Embryonic facial prominence (tissue), 1 donor: Measurements from ENCODE around the gene ARFIP1.
"Not testable (repeated sequence)": the region's sequence is repeated elsewhere in the genome, so short reads cannot be mapped to it uniquely, and the experiment has no call there.

Source experiments
- DNase-seq: peaks from one replicate; pipeline ENCODE4 v3.0.0-alpha.2; 2016; ENCODE audit errors: extremely low spot score

Gene ARFIP1

GRCh38 chr4:152843481-152844090 lies 63.8 kb downstream of the ARFIP1 start:
- DNase-seq, result no peak

- DNase-seq, result no peak
Observed at GRCh38 chr4:152847376-152847775, 67.6 kb downstream of the ARFIP1 start.

- no peak for DNase-seq
Observed at GRCh38 chr4:152848508-152848907, 68.8 kb downstream of the ARFIP1 start.

GRCh38 chr4:152849350-152849749 lies 69.6 kb downstream of the ARFIP1 start:
- DNase-seq, result no peak

GRCh38 chr4:152850377-152850776 lies 70.6 kb downstream of the ARFIP1 start:
- no peak for DNase-seq

GRCh38 chr4:152851226-152851625 lies 71.5 kb downstream of the ARFIP1 start:
- DNase-seq, result no peak

GRCh38 chr4:152853293-152853692 lies 73.5 kb downstream of the ARFIP1 start:
- DNase-seq, result no peak

- DNase-seq, result not testable (repeated sequence)
Observed at GRCh38 chr4:152854016-152854415, 74.3 kb downstream of the ARFIP1 start.

GRCh38 chr4:152856960-152857359 lies 77.2 kb downstream of the ARFIP1 start:
- no peak for DNase-seq

GRCh38 chr4:152858934-152859333 lies 79.2 kb downstream of the ARFIP1 start:
- DNase-seq, result no peak

- no peak for DNase-seq
Observed at GRCh38 chr4:152860046-152860445, 80.3 kb downstream of the ARFIP1 start.

GRCh38 chr4:152862608-152863007 lies 82.9 kb downstream of the ARFIP1 start:
- no peak for DNase-seq

GRCh38 chr4:152864361-152864760 lies 84.6 kb downstream of the ARFIP1 start:
- DNase-seq, result no peak

GRCh38 chr4:152866432-152866993 lies 86.8 kb downstream of the ARFIP1 start:
- not testable (repeated sequence) for DNase-seq

GRCh38 chr4:152870606-152871005 lies 90.9 kb downstream of the ARFIP1 start:
- no peak for DNase-seq

GRCh38 chr4:152875261-152875660 lies 95.5 kb downstream of the ARFIP1 start:
- DNase-seq, result no peak

- DNase-seq, result no peak
Observed at GRCh38 chr4:152877868-152878267, 98.1 kb downstream of the ARFIP1 start.

- no peak for DNase-seq
Observed at GRCh38 chr4:152880263-152880662, 100.5 kb downstream of the ARFIP1 start.

GRCh38 chr4:152881974-152882373 lies 102.2 kb downstream of the ARFIP1 start:
- DNase-seq, result no peak

- no peak for DNase-seq
Observed at GRCh38 chr4:152885185-152885584, 105.4 kb downstream of the ARFIP1 start.

GRCh38 chr4:152886201-152886600 lies 106.4 kb downstream of the ARFIP1 start:
- no peak for DNase-seq

GRCh38 chr4:152887981-152888380 lies 108.2 kb downstream of the ARFIP1 start:
- DNase-seq, result no peak

GRCh38 chr4:152892974-152893373 lies 113.2 kb downstream of the ARFIP1 start:
- DNase-seq, result no peak

- DNase-seq, result no peak
Observed at GRCh38 chr4:152894673-152895072, 114.9 kb downstream of the ARFIP1 start.
